ENCODE measurements around the gene MXD3.

DNA sequence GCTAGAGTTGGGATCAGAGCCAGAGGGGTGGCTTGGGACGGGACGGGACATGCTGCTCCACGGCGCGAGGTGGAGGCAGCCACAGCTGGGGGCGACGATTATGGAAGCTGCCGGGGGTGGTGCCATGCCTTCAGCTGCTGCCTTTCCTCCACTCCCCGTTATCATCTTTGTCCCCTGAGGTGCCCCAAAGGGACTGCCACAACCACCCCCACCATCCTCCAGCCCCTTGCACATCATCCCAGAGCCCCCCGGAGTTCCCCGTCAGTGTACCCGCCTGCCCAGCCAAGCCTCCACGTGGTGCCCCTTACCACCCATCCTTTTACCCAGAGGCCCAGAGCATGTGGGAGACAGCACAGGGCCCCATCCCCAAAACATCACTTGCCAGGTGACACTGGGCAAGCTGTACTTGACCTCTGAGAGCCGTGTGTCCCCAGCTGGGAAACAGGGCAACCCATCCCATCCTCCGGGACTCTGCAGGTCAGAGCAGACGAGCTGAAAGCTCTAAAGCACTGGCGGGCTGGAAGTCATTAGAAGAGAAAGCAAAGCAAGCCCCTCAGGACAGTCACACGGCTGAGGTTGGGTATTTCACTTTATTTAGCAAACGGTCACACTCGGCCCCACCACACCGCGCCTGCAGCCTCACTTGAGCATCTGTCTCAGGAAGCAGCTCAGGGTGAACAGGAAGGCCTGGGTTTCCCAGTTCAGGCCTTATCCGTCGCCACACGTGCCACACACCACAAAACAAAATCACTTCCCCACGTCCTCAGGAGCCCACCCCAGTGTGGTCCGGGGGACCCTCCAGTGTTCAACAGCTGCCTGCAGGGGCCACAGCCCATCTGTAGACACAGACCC is 19.5 kb upstream of the MXD3 start:
- TF ChIP-seq POLR2A (IDR thresholded peaks at IDR 0.05; ENCODE audit: low read depth, low read length) (no peak), MXI1 (IDR thresholded peaks at IDR 0.05; ENCODE audit: borderline replicate concordance, low read depth, low read length) (no peak)
